ENCODE measurements around the gene SV2C. TPM values are rescaled to one million over a fixed set of nuclear protein-coding genes. Genes with fewer than 3 reads are reported as not detected.

Gene SV2C
- total RNA-seq, 1 experiment from 2014 or later: 0.09 TPM

- no peak overlapping the region for H3K27ac Mint-ChIP-seq
- no peak overlapping the region for H3K4me3 Mint-ChIP-seq
- ChIA-PET CTCF (interaction anchor here (0.5 to 1.2 kb wide), 2 partner anchors 12 to 70 kb away, joined by 3 read pairs; no protein-coding TSS in a partner anchor), POLR2A (no interaction called here)
- DNase-seq (ENCODE audit: low spot score) (no peak), ATAC-seq (no peak)
- peaks cover 17% of the 10 kb centered on the region for H3K27me3 Mint-ChIP-seq (ENCODE audit: low read depth)
- H3K36me3 Mint-ChIP-seq: peaks cover 16% of the 10 kb centered on the region
- H3K9me3 Mint-ChIP-seq: peaks cover 18% of the 10 kb centered on the region
- H3K4me1 Mint-ChIP-seq: peaks cover 34% of the 10 kb centered on the region
- TF ChIP-seq ZNF263 (CRISPR knock-in tag; IDR thresholded peaks at IDR 0.05; ENCODE audit: low read depth) (no peak), ZSCAN18 (CRISPR knock-in tag; IDR thresholded peaks at IDR 0.05) (no peak), JAZF1 (CRISPR knock-in tag; IDR thresholded peaks at IDR 0.05) (no peak), CDX4 (CRISPR knock-in tag; IDR thresholded peaks at IDR 0.05; ENCODE audit: borderline replicate concordance) (no peak), ELF4 (CRISPR knock-in tag; IDR thresholded peaks at IDR 0.05; ENCODE audit: low read depth) (no peak), ZBTB21 (CRISPR knock-in tag; IDR thresholded peaks at IDR 0.05; ENCODE audit: borderline replicate concordance) (no peak), HMGA2 (CRISPR knock-in tag; IDR thresholded peaks at IDR 0.05) (no peak), GTF2I (CRISPR knock-in tag; conservative IDR thresholded peaks at IDR 0.05) (no peak), TCF7 (CRISPR knock-in tag; IDR thresholded peaks at IDR 0.05; ENCODE audit: low read depth) (no peak), IRF2 (CRISPR knock-in tag; IDR thresholded peaks at IDR 0.05; ENCODE audit: borderline replicate concordance, low read depth) (no peak), KAT7 (CRISPR knock-in tag; IDR thresholded peaks at IDR 0.05; ENCODE audit: borderline replicate concordance) (no peak), CREB1 (CRISPR knock-in tag; IDR thresholded peaks at IDR 0.05) (no peak), ATF6 (CRISPR knock-in tag; IDR thresholded peaks at IDR 0.05) (no peak), FOXP4 (CRISPR knock-in tag; IDR thresholded peaks at IDR 0.05) (no peak), FOXJ3 (CRISPR knock-in tag; IDR thresholded peaks at IDR 0.05; ENCODE audit: borderline replicate concordance) (no peak)
Measured at GRCh38 chr5:76332102-76332501, 248.9 kb downstream of the SV2C start.

GRCh38 chr5:76332611-76333205, 249.5 kb downstream of the SV2C start:
- ChIA-PET CTCF (interaction anchor here (0.5 kb wide), 1 partner anchor 13 kb away, joined by 3 read pairs; no protein-coding TSS in a partner anchor), POLR2A (no interaction called here)
- peaks cover 22% of the 10 kb centered on the region for H3K9me3 Mint-ChIP-seq
- TF ChIP-seq ZNF317 (CRISPR knock-in tag; IDR thresholded peaks at IDR 0.05; ENCODE audit: borderline replicate concordance, low read depth): no peak
- TF ChIP-seq STAT6 (CRISPR knock-in tag; conservative IDR thresholded peaks at IDR 0.05; ENCODE audit: low read depth): no peak
- no peak for TF ChIP-seq ZNF232 (CRISPR knock-in tag; IDR thresholded peaks at IDR 0.05)
- TF ChIP-seq ZNF423 (CRISPR knock-in tag; IDR thresholded peaks at IDR 0.05): no peak
- TF ChIP-seq ZNF425 (CRISPR knock-in tag; conservative IDR thresholded peaks at IDR 0.05): no peak
- TF ChIP-seq ZNF671 (CRISPR knock-in tag; IDR thresholded peaks at IDR 0.05): no peak
- no peak for TF ChIP-seq JAZF1 (CRISPR knock-in tag; IDR thresholded peaks at IDR 0.05)
- no peak for TF ChIP-seq GABPB1 (CRISPR knock-in tag; IDR thresholded peaks at IDR 0.05)
- TF ChIP-seq NR3C1 (CRISPR knock-in tag; conservative IDR thresholded peaks at IDR 0.05; ENCODE audit: low read depth): no peak
- TF ChIP-seq TEAD4 (CRISPR knock-in tag; IDR thresholded peaks at IDR 0.05): no peak
- no peak for TF ChIP-seq CDX4 (CRISPR knock-in tag; IDR thresholded peaks at IDR 0.05; ENCODE audit: borderline replicate concordance)

More at GRCh38 chr5:76332611-76333205, 249.5 kb downstream of the SV2C start:
- Mint-ChIP-seq H3K27ac (no peak overlapping the region), H3K4me3 (no peak overlapping the region), H3K36me3 (peaks cover 22% of the 10 kb centered on the region), H3K4me1 (peaks cover 33% of the 10 kb centered on the region), H3K27me3 (ENCODE audit: low read depth) (peaks cover 12% of the 10 kb centered on the region)
- ATAC-seq (no peak), DNase-seq (ENCODE audit: low spot score) (no peak)
